Trophoblast cell (in vitro differentiated cells and primary cell): ENCODE measurements around the gene MTX2.

Experiments
- DNase-seq, 2 donors: peaks; one replicate each; pipeline ENCODE4 v3.0.0-alpha.2; 2016
- H2AFZ ChIP-seq: 2 replicates; pipeline ENCODE4 v1.6.1; 2013; ENCODE audit warnings: low read length, moderate library complexity, mild to moderate bottlenecking; ENCODE audit not compliant: insufficient read depth, poor library complexity
- H2AK5ac ChIP-seq: 2 replicates; pipeline ENCODE4 v1.6.1; 2013; ENCODE audit warnings: mild to moderate bottlenecking, low read length
- H2BK120ac ChIP-seq: 2 replicates; pipeline ENCODE4 v1.6.1; 2013; ENCODE audit warnings: low read length, mild to moderate bottlenecking, moderate library complexity; ENCODE audit not compliant: insufficient read depth, poor library complexity
- H2BK12ac ChIP-seq: 2 replicates; pipeline ENCODE4 v1.6.1; 2013; ENCODE audit warnings: mild to moderate bottlenecking, low read length, moderate library complexity
- H2BK5ac ChIP-seq: 2 replicates; pipeline ENCODE4 v1.6.1; 2013; ENCODE audit warnings: low read length, low read depth, moderate library complexity, mild to moderate bottlenecking; ENCODE audit not compliant: poor library complexity
- H3K14ac ChIP-seq: 2 replicates; pipeline ENCODE4 v1.6.1; 2013; ENCODE audit warnings: mild to moderate bottlenecking, low read length
- H3K18ac ChIP-seq: 2 replicates; pipeline ENCODE4 v1.6.1; 2013; ENCODE audit warnings: mild to moderate bottlenecking, low read length
- H3K23ac ChIP-seq: 2 replicates; pipeline ENCODE4 v1.6.1; 2013; ENCODE audit warnings: low read length
- H3K27ac ChIP-seq: 2 replicates; pipeline ENCODE4 v1.5.1; 2013; ENCODE audit warnings: low read depth, mild to moderate bottlenecking, inconsistent platforms, low read length, moderate library complexity
- H3K27me3 ChIP-seq: 2 replicates; pipeline ENCODE4 v1.6.1; 2013; ENCODE audit warnings: inconsistent platforms, mild to moderate bottlenecking, low read length, moderate library complexity; ENCODE audit not compliant: insufficient read depth
- H3K36me3 ChIP-seq, 2 experiments: 1 replicate in 1 of 2; 2 replicates in 1 of 2; pipeline ENCODE4 v1.6.1; 2013; ENCODE audit warnings: low read length in 2 of 2, mild to moderate bottlenecking in 2 of 2, moderate library complexity in 1 of 2; ENCODE audit not compliant: insufficient read depth in 2 of 2, control insufficient read depth in 1 of 2
- H3K4ac ChIP-seq: 2 replicates; pipeline ENCODE4 v1.6.1; 2013; ENCODE audit warnings: low read depth, mild to moderate bottlenecking, low read length, moderate library complexity
- H3K4me1 ChIP-seq, 2 experiments: 1 replicate in 1 of 2; 2 replicates in 1 of 2; pipeline ENCODE4 v1.6.1; 2013; ENCODE audit warnings: low read length in 2 of 2, mild to moderate bottlenecking in 2 of 2, moderate library complexity in 1 of 2; ENCODE audit not compliant: insufficient read depth in 2 of 2, control insufficient read depth in 1 of 2
- H3K4me2 ChIP-seq: 2 replicates; pipeline ENCODE4 v1.6.1; 2013; ENCODE audit warnings: inconsistent platforms, mild to moderate bottlenecking, low read length, moderate library complexity
- H3K4me3 ChIP-seq: 2 replicates; pipeline ENCODE4 v1.5.1; 2013; ENCODE audit warnings: mild to moderate bottlenecking, low read depth, low read length, inconsistent platforms
- H3K79me1 ChIP-seq: one replicate; pipeline ENCODE4 v1.6.1; 2013; ENCODE audit warnings: low read length
- H3K79me2 ChIP-seq: 2 replicates; pipeline ENCODE4 v1.6.1; 2013; ENCODE audit warnings: low read length, mild to moderate bottlenecking; ENCODE audit not compliant: control insufficient read depth, insufficient read depth, poor library complexity
- H3K9ac ChIP-seq: 2 replicates; pipeline ENCODE4 v1.6.1; 2013; ENCODE audit warnings: mild to moderate bottlenecking, low read length
- H3K9me3 ChIP-seq: 2 replicates; pipeline ENCODE4 v1.6.1; 2013; ENCODE audit warnings: low read depth, mild to moderate bottlenecking, control low read depth, inconsistent platforms, low read length; ENCODE audit not compliant: insufficient read depth
- H4K12ac ChIP-seq: 2 replicates; pipeline ENCODE4 v1.6.1; 2013; ENCODE audit warnings: low read depth, mild to moderate bottlenecking, low read length, moderate library complexity
- H4K8ac ChIP-seq: 2 replicates; pipeline ENCODE4 v1.6.1; 2013; ENCODE audit warnings: low read depth, mild to moderate bottlenecking, low read length, moderate library complexity
- H4K91ac ChIP-seq: one replicate; pipeline ENCODE4 v1.6.1; 2013; ENCODE audit warnings: low read depth, mild to moderate bottlenecking, low read length, moderate library complexity
- WGBS: extraction: QIAGEN DNeasy Blood & Tissue Kit; methylation state at CpG from one replicate; pipeline ENCODE4 v1.1.7; 2013; ENCODE audit warnings: missing lambda C conversion rate; ENCODE audit not compliant: insufficient read length, insufficient coverage; ENCODE audit errors: extremely low coverage; 5-methylcytosine and 5-hydroxymethylcytosine counted together

MTX2 gene

GRCh38 chr2:176246331-176246730, 22.9 kb upstream of the MTX2 start:
- DNase-seq = no peak
- Histone ChIP-seq H3K79me1 (no peaks in the 10 kb centered on the region), H3K36me3 (no peaks in the 10 kb centered on the region), H3K23ac (no peak overlapping the region), H4K8ac (no peak overlapping the region), H3K4me2 (no peak overlapping the region), H3K14ac (no peak overlapping the region), H2AK5ac (no peak overlapping the region), H2BK12ac (no peak overlapping the region), H4K91ac (no peak overlapping the region), H3K9ac (no peak overlapping the region), H3K4ac (no peak overlapping the region), H3K27me3 (no peaks in the 10 kb centered on the region), H3K9me3 (no peaks in the 10 kb centered on the region), H3K79me2 (no peaks in the 10 kb centered on the region), H3K4me3 (no peak overlapping the region), H3K27ac (no peak overlapping the region), H3K4me1 (no peaks in the 10 kb centered on the region), H2BK120ac (no peak overlapping the region), H2BK5ac (no peak overlapping the region), H3K18ac (no peak overlapping the region), H2AFZ (no peak overlapping the region), H4K12ac (no peak overlapping the region)
- WGBS = no CpG with 5 or more reads among the region's 4 CpGs

DNA sequence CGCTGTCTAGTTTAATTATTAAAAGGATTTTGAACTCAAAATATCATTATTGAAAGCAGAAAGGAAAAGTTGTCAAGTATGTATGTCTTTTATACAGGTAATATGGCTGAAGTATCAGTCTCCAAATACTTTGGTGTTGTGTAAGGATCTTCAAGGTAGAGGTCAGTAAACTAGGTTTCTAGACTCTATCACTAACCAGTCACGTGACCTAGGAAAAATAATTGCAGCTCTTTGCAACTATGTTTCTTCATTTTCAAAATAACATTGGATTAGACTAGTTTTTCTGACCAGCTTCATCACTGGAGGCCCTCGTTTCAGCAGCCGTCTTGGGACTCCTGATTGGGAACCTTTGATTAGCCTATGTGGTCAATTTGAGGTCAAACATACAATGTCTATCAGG, 21.4 kb upstream of the MTX2 start:
- H2BK12ac ChIP-seq = no peak overlapping the region
- no peaks in the 10 kb centered on the region for H3K9me3 ChIP-seq
- H4K8ac ChIP-seq = no peak overlapping the region
- DNase-seq = no peak
- H3K36me3 ChIP-seq = no peaks in the 10 kb centered on the region
- no peak overlapping the region for H2AFZ ChIP-seq
- no peak overlapping the region for H3K4ac ChIP-seq
- H3K27me3 ChIP-seq = no peaks in the 10 kb centered on the region
- no peaks in the 10 kb centered on the region for H3K79me2 ChIP-seq
- no peak overlapping the region for H4K91ac ChIP-seq
- no peak overlapping the region for H2AK5ac ChIP-seq
- WGBS = no CpG with 5 or more reads among the region's 4 CpGs
- H3K9ac ChIP-seq = no peak overlapping the region
- H4K12ac ChIP-seq = no peak overlapping the region
- H3K79me1 ChIP-seq = no peaks in the 10 kb centered on the region
- no peak overlapping the region for H3K23ac ChIP-seq
- H2BK120ac ChIP-seq = no peak overlapping the region
- H2BK5ac ChIP-seq = no peak overlapping the region
- H3K18ac ChIP-seq = no peak overlapping the region
- no peak overlapping the region for H3K27ac ChIP-seq
- H3K4me2 ChIP-seq = no peak overlapping the region
- H3K14ac ChIP-seq = no peak overlapping the region
- H3K4me3 ChIP-seq = no peak overlapping the region
- H3K4me1 ChIP-seq = no peaks in the 10 kb centered on the region

DNA sequence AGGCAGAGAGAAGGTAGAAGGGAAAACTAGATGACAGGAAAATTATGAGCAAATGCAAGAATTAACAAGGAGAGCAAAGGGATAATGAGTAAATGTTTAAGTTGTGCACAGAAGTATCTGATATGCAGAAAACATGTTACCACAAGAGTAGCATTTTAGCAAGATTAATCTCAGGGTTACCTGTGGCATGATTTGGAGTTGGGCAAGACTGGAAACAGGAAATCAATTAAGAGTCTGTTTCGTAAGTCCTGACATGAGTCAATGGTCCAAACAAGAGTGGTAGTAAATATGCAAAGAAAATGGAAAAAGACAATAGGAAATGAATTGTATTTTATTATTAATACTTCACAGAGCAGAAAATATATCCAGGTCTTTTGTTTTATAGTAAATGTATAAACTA, 17.3 kb upstream of the MTX2 start:
- no peak overlapping the region for H2BK5ac ChIP-seq
- H3K4ac ChIP-seq = no peak overlapping the region
- H3K79me2 ChIP-seq = no peaks in the 10 kb centered on the region
- no peak overlapping the region for H2BK120ac ChIP-seq
- no peak overlapping the region for H3K9ac ChIP-seq
- H3K4me1 ChIP-seq = no peaks in the 10 kb centered on the region
- no peak overlapping the region for H2AK5ac ChIP-seq
- H2AFZ ChIP-seq = no peak overlapping the region
- no peak overlapping the region for H3K18ac ChIP-seq
- no peak overlapping the region for H3K4me3 ChIP-seq
- no peak overlapping the region for H4K91ac ChIP-seq
- H2BK12ac ChIP-seq = no peak overlapping the region
- no peak overlapping the region for H4K12ac ChIP-seq
- H4K8ac ChIP-seq = no peak overlapping the region
- no peak overlapping the region for H3K27ac ChIP-seq
- DNase-seq = no peak
- no peaks in the 10 kb centered on the region for H3K27me3 ChIP-seq
- no peaks in the 10 kb centered on the region for H3K9me3 ChIP-seq
- no peak overlapping the region for H3K4me2 ChIP-seq
- no peaks in the 10 kb centered on the region for H3K79me1 ChIP-seq
- no CpG with 5 or more reads among the region's 1 CpG for WGBS
- H3K36me3 ChIP-seq = no peaks in the 10 kb centered on the region
- H3K14ac ChIP-seq = no peak overlapping the region
- H3K23ac ChIP-seq = no peak overlapping the region

GRCh38 chr2:176260689-176261088, 8.6 kb upstream of the MTX2 start:
- Histone ChIP-seq H3K18ac (no peak overlapping the region), H3K36me3 (no peaks in the 10 kb centered on the region), H2BK12ac (no peak overlapping the region), H2BK120ac (no peak overlapping the region), H3K79me2 (no peaks in the 10 kb centered on the region), H3K14ac (no peak overlapping the region), H3K27me3 (no peaks in the 10 kb centered on the region), H2BK5ac (no peak overlapping the region), H3K4ac (no peak overlapping the region), H4K91ac (no peak overlapping the region), H3K4me1 (no peaks in the 10 kb centered on the region), H3K4me2 (no peak overlapping the region), H3K27ac (no peak overlapping the region), H3K9ac (no peak overlapping the region), H2AK5ac (no peak overlapping the region), H4K8ac (no peak overlapping the region), H3K23ac (no peak overlapping the region), H3K79me1 (no peaks in the 10 kb centered on the region), H2AFZ (no peak overlapping the region), H3K4me3 (no peak overlapping the region), H4K12ac (no peak overlapping the region), H3K9me3 (no peaks in the 10 kb centered on the region)
- WGBS = no CpG with 5 or more reads among the region's 1 CpG
- DNase-seq = no peak

DNA sequence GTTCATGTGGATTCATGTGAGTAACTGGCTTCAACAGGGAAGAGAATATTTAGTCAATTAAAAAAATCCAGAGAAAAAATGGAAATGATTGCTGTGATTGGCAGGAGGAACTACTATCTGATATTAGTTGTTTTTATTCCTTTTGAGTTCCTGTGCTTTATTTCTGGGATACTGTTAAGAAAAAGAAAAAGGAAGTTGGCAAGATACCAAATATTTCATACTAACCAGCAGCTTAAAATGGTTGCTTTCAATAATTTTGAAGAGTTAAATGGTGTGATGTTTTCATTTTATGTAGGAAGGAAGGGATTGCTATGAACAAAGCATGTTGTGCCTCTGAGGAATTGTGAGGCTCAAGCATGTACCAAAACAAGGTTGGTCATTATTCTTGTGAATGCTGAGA, 8.1 kb upstream of the MTX2 start:
- Histone ChIP-seq H3K23ac (no peak overlapping the region), H3K79me2 (no peaks in the 10 kb centered on the region), H4K12ac (no peak overlapping the region), H2AK5ac (no peak overlapping the region), H3K4me1 (no peaks in the 10 kb centered on the region), H2AFZ (no peak overlapping the region), H3K9ac (no peak overlapping the region), H3K79me1 (no peaks in the 10 kb centered on the region), H4K91ac (no peak overlapping the region), H3K36me3 (no peaks in the 10 kb centered on the region), H2BK12ac (no peak overlapping the region), H3K27me3 (no peaks in the 10 kb centered on the region), H2BK5ac (no peak overlapping the region), H3K4me2 (no peak overlapping the region), H3K18ac (no peak overlapping the region), H3K9me3 (no peaks in the 10 kb centered on the region), H3K27ac (no peak overlapping the region), H2BK120ac (no peak overlapping the region), H3K4ac (no peak overlapping the region), H3K14ac (no peak overlapping the region), H3K4me3 (no peak overlapping the region), H4K8ac (no peak overlapping the region)
- no peak for DNase-seq
